Brain pericyte (primary cell): ENCODE results near the gene CPNE9.

Experiments
- DNase-seq: peaks from one replicate; pipeline ENCODE4 v3.0.0-alpha.2; 2012; ENCODE audit warnings: low read depth, low spot score

The CPNE9 gene

GRCh38 chr3:9686703-9687102 is 16.9 kb upstream of the CPNE9 start:
- no peak for DNase-seq

DNA sequence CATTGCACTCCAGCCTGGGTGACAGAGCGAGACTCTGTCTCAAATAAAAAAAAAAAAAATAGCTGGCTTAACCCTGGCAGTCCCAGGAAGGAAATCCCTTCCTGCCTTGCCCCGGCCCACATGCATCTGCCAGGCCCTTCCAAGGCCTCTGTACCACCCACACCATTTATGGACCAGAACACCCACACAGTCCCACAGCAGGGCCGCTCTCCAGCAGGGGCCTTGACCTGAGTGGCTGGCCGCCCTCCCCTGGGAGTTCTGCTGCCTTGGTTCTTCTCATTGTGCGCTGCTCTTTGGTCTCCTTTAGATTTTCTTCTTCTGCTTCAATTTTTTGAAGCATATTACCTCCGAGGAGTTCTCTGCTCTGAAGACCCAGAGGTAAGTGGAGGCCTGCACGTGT is 16.1 kb upstream of the CPNE9 start:
- DNase-seq, result no peak

- no peak for DNase-seq
These were observed 14.7 kb upstream of the CPNE9 start for GRCh38 chr3:9688961-9689360.

DNA sequence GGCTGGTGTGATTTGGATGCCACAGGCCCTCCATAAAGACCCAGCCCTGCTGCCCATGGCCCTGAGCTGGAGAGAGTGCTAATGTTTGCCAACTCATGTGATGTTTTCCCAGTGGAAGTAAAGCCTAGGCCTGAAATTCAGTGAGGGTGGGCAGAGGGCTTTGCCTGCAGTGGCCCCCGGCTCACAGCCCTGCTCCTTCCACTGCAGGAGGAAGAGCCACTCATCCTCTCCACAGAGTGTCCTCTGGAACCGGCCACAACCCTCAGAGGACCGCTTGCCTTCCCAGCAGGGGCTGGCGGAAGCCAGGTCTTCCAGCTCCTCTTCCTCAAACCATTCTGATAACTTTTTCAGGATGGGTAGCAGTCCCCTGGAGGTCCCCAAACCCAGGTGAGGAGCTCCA is 13.9 kb upstream of the CPNE9 start:
- DNase-seq, result no peak

GRCh38 chr3:9690451-9691450 is 12.9 kb upstream of the CPNE9 start:
- DNase-seq, result no peak

GRCh38 chr3:9691636-9692035 is 12.0 kb upstream of the CPNE9 start:
- no peak for DNase-seq

DNA sequence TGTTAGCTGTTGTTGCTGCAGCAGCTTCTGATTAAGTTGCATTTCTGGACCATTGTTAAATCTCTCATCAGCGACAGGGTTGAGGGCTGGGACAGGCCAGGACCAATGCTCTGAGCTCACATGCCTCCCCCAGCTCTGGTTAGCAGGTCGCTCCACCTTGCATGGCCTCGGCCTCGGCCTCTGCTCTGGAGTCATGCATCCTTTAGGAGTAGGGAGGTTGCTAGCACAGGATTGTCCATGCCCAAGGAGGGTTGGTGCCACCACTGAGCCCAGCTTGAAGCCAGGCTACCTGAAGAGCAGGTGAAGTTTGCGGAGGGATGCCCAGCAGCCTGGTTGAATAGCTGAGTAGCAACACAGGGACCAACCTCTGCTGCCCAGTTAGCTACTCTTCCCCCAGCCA is 11.2 kb upstream of the CPNE9 start:
- no peak for DNase-seq

DNA sequence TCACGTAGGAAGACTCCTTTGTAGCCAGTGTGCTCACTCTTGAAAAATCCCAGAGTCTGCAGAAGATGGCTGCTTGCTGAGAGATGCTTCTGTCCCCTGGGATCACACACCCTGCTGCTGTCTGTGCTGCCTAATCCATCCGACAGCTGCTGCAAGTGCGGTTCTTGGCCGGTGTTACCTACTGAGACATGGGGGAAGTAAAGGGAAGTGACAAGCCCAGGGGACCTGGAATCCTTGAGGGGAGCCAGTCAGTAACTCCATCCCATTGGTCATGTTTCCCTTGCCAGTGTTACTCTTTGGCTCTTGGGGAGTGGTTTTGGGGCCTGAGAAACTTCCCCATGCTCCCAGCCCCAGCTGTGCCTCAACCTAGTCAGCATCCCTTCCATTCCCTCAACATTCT is 8.3 kb upstream of the CPNE9 start:
- no peak for DNase-seq

- DNase-seq, result no peak
These were observed 7.9 kb upstream of the CPNE9 start for GRCh38 chr3:9695746-9696145.

DNA sequence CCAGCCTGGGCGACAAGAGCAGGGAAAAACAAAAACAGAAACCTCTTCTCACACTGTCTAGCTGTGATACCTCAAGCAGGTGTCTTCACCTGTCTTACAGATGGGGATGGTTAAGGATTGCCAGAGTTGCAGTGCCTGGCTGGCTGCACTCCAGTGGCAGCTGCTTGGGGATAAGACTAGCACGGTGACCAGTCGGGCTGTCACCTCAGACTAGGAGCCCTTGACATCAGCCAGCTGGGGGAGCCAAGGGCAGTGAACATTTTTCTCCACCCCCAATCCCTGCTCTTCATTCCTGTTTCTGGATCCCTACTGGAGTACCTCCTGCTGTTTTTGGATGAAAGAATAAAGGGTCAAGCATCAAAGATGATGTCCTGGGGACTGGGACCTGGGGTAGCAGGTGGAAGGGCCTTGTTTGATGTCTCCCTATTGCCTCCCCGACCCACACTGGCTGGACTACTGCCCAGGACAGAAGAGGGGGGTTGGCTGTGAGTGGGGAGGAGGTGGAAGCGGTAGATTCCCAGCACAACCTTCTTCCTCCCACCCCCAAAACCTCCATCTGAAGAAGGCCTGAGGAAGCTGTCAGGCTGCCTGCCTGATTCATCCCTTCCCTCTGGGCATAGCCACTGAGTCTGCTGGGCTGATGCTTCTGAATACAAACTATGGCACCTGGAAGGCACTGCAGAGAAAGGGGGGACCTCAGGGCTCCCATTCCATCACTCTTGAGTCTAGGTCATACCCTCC is 7.0 kb upstream of the CPNE9 start:
- DNase-seq, result no peak

GRCh38 chr3:9697892-9698291 is 5.7 kb upstream of the CPNE9 start:
- no peak for DNase-seq

DNA sequence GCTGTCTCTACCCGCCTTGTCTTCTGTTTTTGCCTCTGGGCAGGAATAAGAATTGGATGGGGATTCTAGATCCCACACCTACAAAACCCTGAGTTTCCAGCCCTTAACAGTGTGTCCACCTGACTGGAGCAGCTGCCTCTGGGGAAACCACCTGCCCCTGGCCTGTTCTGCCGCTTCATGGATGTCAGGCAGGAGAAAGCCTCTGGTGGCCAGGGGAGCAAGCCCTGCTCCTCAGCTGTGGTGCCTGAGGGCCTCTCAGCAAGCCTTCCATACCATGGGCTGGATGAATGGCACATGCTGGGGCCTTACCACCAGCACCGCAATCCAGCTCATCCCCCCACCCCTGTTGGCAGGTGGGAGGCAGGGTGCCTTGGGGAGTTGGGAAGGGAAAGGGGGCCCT is 5.3 kb upstream of the CPNE9 start:
- no peak for DNase-seq

GRCh38 chr3:9700536-9700935 is 3.1 kb upstream of the CPNE9 start:
- no peak for DNase-seq

GRCh38 chr3:9701006-9701405 is 2.6 kb upstream of the CPNE9 start:
- DNase-seq, result no peak

- no peak for DNase-seq
These were observed 1.9 kb upstream of the CPNE9 start for GRCh38 chr3:9701711-9702110.

DNA sequence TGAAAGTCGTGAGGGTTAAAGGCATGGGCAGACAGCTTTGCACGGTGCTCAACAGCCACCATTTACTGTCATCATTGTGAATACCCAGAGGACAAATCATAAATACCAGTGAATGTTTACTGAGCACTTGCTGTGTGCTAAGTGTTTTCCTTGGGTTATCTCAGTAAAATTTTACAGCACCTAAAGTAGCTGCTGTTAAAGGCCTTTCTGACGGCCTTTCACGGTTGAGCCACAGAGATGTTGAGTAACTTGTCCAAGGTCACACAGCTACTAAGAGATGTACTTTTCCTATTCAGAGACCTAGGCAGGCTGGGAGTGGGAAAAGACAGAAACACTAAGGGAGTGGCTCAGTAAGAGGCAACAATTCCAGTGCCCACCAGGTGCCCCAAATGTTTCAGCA is 393 bp upstream of the CPNE9 start:
- DNase-seq, result no peak

GRCh38 chr3:9704347-9705322 is 1.0 kb downstream of the CPNE9 start:
- DNase-seq, result no peak

DNA sequence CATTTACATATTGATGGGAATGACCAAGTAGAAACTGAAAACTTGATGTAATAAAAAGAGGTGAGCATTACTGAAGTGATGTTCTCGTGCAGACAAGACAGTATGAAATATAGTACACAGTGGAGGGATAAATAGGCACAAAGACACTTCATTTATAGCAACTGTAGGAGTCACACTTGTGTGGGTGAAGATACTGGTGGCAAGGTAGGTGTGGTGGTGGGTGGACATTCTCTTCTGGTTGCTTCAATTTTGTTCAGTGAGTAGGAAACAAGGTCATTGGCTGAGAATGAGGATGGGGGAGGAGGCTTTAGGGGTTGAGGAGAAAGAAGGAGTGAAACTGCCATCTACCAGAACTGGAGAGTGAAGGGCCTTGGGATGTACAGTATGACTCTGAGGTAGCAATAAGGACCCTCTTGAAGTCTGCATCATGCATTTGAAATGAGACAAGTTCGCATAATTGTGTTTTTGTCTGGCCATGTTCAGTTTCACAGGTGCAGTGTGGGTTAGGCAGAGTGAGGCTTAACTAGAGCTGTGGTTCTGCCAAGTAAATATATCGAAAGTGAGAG is 6.6 kb downstream of the CPNE9 start:
- no peak for DNase-seq

- no peak for DNase-seq
These were observed 8.8 kb downstream of the CPNE9 start for GRCh38 chr3:9712415-9712814.

GRCh38 chr3:9713142-9713541 is 9.5 kb downstream of the CPNE9 start:
- DNase-seq, result no peak

GRCh38 chr3:9715136-9715535 is 11.5 kb downstream of the CPNE9 start:
- no peak for DNase-seq
